HG03460 (cell line): ENCODE data around the gene USP17L25.
"Not testable (repeated sequence)": the region's sequence is repeated elsewhere in the genome, so short reads cannot be mapped to it uniquely, and the experiment has no call there.

Experiments used
- ATAC-seq: cut with Tn5 transposase; IDR thresholded peaks from one replicate; pipeline ENCODE4 v1.9.1; 2021; ENCODE audit not compliant: unreplicated experiment

The USP17L25 gene, protein sequence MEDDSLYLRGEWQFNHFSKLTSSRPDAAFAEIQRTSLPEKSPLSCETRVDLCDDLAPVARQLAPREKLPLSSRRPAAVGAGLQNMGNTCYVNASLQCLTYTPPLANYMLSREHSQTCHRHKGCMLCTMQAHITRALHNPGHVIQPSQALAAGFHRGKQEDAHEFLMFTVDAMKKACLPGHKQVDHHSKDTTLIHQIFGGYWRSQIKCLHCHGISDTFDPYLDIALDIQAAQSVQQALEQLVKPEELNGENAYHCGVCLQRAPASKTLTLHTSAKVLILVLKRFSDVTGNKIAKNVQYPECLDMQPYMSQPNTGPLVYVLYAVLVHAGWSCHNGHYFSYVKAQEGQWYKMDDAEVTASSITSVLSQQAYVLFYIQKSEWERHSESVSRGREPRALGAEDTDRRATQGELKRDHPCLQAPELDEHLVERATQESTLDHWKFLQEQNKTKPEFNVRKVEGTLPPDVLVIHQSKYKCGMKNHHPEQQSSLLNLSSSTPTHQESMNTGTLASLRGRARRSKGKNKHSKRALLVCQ

DNA sequence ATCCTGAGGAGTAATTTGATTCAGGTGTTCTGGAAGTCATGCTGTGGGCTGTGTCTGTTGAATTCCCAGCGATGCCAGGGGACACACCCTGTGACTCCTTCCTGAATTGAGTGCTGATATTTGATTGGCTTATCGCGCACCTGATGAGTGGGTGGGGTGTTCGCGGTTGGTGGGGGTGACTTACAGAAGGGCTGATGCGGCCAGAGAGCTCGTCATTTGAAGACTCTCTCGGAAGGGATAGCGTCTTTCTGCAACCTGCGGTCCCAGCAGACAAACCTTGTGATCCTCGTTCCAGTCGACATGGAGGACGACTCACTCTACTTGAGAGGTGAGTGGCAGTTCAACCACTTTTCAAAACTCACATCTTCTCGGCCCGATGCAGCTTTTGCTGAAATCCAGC is at the start of gene USP17L25:
USP17L25 (plus strand) TSS at position 301 of the 400 bp plus-strand sequence; CDS start at position 301, 0 bp downstream.
- not testable (repeated sequence) for ATAC-seq

DNA sequence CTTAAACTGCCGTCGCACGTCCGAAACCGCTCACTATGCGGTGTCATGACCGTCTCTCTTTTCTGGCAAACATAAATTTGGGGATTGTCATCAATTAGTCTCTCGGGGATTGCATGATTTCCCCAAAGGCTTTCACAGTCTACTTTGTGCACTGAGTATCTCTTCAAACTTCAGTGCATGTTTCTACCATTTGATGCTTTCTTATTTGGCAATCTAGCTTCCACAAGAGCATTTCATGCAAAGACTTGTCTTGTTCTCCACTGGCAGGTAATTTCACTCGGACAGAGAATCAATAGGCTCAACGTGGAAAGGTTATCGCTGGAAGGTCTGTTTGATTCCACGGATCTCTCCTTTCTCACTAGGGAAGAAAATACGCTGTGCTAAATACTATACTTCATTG is 5.5 kb upstream of the USP17L25 start:
- ATAC-seq: not testable (repeated sequence)

DNA sequence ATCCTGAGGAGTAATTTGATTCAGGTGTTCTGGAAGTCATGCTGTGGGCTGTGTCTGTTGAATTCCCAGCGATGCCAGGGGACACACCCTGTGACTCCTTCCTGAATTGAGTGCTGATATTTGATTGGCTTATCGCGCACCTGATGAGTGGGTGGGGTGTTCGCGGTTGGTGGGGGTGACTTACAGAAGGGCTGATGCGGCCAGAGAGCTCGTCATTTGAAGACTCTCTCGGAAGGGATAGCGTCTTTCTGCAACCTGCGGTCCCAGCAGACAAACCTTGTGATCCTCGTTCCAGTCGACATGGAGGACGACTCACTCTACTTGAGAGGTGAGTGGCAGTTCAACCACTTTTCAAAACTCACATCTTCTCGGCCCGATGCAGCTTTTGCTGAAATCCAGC is 4.8 kb upstream of the USP17L25 start, which contains the start of gene USP17L24:
USP17L24 (plus strand) TSS at position 301 of the 400 bp plus-strand sequence; CDS start at position 301, 0 bp downstream.
- not testable (repeated sequence) for ATAC-seq

DNA sequence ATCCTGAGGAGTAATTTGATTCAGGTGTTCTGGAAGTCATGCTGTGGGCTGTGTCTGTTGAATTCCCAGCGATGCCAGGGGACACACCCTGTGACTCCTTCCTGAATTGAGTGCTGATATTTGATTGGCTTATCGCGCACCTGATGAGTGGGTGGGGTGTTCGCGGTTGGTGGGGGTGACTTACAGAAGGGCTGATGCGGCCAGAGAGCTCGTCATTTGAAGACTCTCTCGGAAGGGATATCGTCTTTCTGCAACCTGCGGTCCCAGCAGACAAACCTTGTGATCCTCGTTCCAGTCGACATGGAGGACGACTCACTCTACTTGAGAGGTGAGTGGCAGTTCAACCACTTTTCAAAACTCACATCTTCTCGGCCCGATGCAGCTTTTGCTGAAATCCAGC is 4.6 kb downstream of the USP17L25 start, which contains the start of gene USP17L26:
USP17L26 (plus strand) TSS at position 301 of the 400 bp plus-strand sequence; CDS start at position 301, 0 bp downstream.
- not testable (repeated sequence) for ATAC-seq

DNA sequence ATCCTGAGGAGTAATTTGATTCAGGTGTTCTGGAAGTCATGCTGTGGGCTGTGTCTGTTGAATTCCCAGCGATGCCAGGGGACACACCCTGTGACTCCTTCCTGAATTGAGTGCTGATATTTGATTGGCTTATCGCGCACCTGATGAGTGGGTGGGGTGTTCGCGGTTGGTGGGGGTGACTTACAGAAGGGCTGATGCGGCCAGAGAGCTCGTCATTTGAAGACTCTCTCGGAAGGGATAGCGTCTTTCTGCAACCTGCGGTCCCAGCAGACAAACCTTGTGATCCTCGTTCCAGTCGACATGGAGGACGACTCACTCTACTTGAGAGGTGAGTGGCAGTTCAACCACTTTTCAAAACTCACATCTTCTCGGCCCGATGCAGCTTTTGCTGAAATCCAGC is 9.4 kb downstream of the USP17L25 start, which contains the start of gene USP17L5:
USP17L5 (plus strand) TSS at position 301 of the 400 bp plus-strand sequence; CDS start at position 301, 0 bp downstream.
- ATAC-seq: not testable (repeated sequence)

DNA sequence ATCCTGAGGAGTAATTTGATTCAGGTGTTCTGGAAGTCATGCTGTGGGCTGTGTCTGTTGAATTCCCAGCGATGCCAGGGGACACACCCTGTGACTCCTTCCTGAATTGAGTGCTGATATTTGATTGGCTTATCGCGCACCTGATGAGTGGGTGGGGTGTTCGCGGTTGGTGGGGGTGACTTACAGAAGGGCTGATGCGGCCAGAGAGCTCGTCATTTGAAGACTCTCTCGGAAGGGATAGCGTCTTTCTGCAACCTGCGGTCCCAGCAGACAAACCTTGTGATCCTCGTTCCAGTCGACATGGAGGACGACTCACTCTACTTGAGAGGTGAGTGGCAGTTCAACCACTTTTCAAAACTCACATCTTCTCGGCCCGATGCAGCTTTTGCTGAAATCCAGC is 14.1 kb downstream of the USP17L25 start, which contains the start of gene USP17L27:
USP17L27 (plus strand) TSS at position 301 of the 400 bp plus-strand sequence; CDS start at position 301, 0 bp downstream.
- ATAC-seq: not testable (repeated sequence)

DNA sequence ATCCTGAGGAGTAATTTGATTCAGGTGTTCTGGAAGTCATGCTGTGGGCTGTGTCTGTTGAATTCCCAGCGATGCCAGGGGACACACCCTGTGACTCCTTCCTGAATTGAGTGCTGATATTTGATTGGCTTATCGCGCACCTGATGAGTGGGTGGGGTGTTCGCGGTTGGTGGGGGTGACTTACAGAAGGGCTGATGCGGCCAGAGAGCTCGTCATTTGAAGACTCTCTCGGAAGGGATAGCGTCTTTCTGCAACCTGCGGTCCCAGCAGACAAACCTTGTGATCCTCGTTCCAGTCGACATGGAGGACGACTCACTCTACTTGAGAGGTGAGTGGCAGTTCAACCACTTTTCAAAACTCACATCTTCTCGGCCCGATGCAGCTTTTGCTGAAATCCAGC is 18.9 kb downstream of the USP17L25 start, which contains the start of gene USP17L28:
USP17L28 (plus strand) TSS at position 301 of the 400 bp plus-strand sequence; CDS start at position 301, 0 bp downstream.
- ATAC-seq: not testable (repeated sequence)

DNA sequence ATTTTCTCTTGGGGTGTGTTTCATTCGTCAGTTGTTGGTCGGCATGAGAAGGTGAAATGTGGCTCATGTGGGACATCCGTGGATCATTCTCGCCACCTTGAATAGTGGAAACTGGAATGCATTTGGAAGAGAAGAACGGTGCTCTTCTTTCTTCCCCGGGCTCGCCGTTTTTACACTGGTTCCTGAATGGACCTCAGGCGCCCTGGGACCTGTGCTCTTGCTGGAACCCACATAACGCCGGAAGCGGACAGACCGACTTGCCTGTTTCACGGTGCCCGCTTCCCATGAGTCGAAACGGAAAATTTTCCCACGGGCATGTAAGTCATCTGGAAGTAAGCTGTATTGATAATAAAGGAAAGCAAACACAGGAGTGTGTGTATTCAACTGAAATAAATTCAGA is 21.2 kb downstream of the USP17L25 start:
- ATAC-seq: not testable (repeated sequence)

DNA sequence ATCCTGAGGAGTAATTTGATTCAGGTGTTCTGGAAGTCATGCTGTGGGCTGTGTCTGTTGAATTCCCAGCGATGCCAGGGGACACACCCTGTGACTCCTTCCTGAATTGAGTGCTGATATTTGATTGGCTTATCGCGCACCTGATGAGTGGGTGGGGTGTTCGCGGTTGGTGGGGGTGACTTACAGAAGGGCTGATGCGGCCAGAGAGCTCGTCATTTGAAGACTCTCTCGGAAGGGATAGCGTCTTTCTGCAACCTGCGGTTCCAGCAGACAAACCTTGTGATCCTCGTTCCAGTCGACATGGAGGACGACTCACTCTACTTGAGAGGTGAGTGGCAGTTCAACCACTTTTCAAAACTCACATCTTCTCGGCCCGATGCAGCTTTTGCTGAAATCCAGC is 23.6 kb downstream of the USP17L25 start, which contains the start of gene USP17L29:
USP17L29 (plus strand) TSS at position 301 of the 400 bp plus-strand sequence; CDS start at position 301, 0 bp downstream.
- not testable (repeated sequence) for ATAC-seq

DNA sequence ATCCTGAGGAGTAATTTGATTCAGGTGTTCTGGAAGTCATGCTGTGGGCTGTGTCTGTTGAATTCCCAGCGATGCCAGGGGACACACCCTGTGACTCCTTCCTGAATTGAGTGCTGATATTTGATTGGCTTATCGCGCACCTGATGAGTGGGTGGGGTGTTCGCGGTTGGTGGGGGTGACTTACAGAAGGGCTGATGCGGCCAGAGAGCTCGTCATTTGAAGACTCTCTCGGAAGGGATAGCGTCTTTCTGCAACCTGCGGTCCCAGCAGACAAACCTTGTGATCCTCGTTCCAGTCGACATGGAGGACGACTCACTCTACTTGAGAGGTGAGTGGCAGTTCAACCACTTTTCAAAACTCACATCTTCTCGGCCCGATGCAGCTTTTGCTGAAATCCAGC is 33.1 kb downstream of the USP17L25 start, which contains the start of gene USP17L30:
USP17L30 (plus strand) TSS at position 301 of the 400 bp plus-strand sequence; CDS start at position 301, 0 bp downstream.
- not testable (repeated sequence) for ATAC-seq

DNA sequence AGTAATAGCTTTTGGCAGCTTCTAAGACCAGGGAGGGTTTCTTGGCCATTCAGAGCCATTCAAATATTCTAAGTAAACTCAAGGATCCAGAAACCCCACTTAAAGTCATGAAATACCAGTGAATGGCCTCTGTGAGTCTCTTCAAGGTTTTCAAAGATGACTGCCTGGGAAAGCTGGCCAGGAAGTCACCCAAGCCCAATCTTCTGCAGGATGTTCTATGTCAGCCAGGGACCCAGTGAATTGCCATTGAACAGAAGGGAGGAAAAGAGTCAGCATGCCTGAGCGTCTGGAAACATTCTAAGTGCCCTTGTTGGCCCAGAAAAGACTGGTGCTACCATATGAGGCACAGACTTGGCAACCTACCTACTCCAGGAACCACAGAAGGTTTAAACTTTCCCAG is 50.2 kb downstream of the USP17L25 start:
- not testable (repeated sequence) for ATAC-seq
